GM18858 (cell line): Measurements from ENCODE around the gene ELF1.

ENCODE experiments used
- ATAC-seq: cut with Tn5 transposase; IDR thresholded peaks from one replicate; pipeline ENCODE4 v1.9.1; 2021; ENCODE audit not compliant: unreplicated experiment

The ELF1 gene

GRCh38 chr13:41007744-41008128 is 11.4 kb downstream of the ELF1 start:
- no peak for ATAC-seq

- ATAC-seq: no peak
These were observed 12.0 kb downstream of the ELF1 start for GRCh38 chr13:41006978-41007743.

GRCh38 chr13:41006306-41006705 is 12.8 kb downstream of the ELF1 start:
- no peak for ATAC-seq

GRCh38 chr13:41005704-41006103 is 13.4 kb downstream of the ELF1 start:
- ATAC-seq: no peak

- peak; percentile 73 for ATAC-seq
These were observed 14.0 kb downstream of the ELF1 start for GRCh38 chr13:41004875-41005693.

- ATAC-seq: no peak
These were observed 16.5 kb downstream of the ELF1 start for GRCh38 chr13:41002606-41003005.

GRCh38 chr13:41001695-41002094 is 17.4 kb downstream of the ELF1 start:
- no peak for ATAC-seq

- ATAC-seq: no peak
These were observed 19.7 kb downstream of the ELF1 start for GRCh38 chr13:40999416-40999815.

- no peak for ATAC-seq
These were observed 22.6 kb downstream of the ELF1 start for GRCh38 chr13:40996426-40997092.

GRCh38 chr13:40995997-40996396 is 23.1 kb downstream of the ELF1 start:
- ATAC-seq: no peak

GRCh38 chr13:40994581-40995230 is 24.4 kb downstream of the ELF1 start:
- ATAC-seq: peak; percentile 84

- no peak for ATAC-seq
These were observed 25.1 kb downstream of the ELF1 start for GRCh38 chr13:40993987-40994386.

- ATAC-seq: no peak
These were observed 26.2 kb downstream of the ELF1 start for GRCh38 chr13:40992678-40993518.

GRCh38 chr13:40987606-40988280 is 31.4 kb downstream of the ELF1 start:
- ATAC-seq: no peak

- no peak for ATAC-seq
These were observed 32.8 kb downstream of the ELF1 start for GRCh38 chr13:40986101-40986856.

- ATAC-seq: no peak
These were observed 33.6 kb downstream of the ELF1 start for GRCh38 chr13:40985381-40986100.

- ATAC-seq: peak; percentile 34
These were observed 34.3 kb downstream of the ELF1 start for GRCh38 chr13:40984668-40985366.
